ENCODE results near the gene TIE1. TPM values are rescaled to one million over a fixed set of nuclear protein-coding genes. Genes with fewer than 3 reads are reported as not detected.
A peak's percentile ranks its signal among the peaks of the same experiment; 100 is the strongest.

Gene TIE1
- total and polyA plus RNA-seq, 9 donors: 6.4 to 29.3 (median 11.5) TPM

DNA sequence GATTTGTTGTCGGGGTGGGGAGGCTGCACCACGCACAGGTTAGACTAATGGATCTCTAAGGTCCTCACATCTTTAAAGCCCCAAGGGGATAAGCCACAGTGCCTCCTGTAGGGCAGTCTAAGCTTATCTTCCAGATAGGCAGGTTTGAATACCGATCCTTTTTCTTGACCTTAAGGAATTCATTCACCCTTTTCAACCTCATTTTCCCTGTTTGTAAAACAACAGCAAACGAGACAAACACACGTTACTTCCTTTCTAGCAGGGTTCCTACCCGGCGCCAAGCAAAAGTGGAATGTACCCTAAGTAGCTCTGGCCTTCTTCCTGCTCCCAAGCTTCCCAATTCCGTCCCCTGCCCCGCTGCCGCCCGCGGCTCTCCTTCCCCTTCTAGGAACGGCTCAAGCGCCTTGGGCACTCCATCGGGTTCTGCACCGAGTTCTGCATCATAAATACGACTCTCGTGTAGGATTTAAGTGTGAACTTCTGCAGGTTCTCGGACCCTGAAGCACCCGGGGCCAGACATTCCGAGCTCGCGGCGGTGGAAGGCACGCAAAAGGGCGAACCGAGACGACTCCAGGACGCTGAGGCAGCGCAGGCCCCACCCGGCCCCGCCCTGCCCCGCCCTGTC lies 57.5 kb downstream of the TIE1 start:
- DNase-seq: no peak
- WGBS, 3 donors: 0 to 1% (median 1%) methylated on average over 26 to 33 of the region's 33 CpGs

DNA sequence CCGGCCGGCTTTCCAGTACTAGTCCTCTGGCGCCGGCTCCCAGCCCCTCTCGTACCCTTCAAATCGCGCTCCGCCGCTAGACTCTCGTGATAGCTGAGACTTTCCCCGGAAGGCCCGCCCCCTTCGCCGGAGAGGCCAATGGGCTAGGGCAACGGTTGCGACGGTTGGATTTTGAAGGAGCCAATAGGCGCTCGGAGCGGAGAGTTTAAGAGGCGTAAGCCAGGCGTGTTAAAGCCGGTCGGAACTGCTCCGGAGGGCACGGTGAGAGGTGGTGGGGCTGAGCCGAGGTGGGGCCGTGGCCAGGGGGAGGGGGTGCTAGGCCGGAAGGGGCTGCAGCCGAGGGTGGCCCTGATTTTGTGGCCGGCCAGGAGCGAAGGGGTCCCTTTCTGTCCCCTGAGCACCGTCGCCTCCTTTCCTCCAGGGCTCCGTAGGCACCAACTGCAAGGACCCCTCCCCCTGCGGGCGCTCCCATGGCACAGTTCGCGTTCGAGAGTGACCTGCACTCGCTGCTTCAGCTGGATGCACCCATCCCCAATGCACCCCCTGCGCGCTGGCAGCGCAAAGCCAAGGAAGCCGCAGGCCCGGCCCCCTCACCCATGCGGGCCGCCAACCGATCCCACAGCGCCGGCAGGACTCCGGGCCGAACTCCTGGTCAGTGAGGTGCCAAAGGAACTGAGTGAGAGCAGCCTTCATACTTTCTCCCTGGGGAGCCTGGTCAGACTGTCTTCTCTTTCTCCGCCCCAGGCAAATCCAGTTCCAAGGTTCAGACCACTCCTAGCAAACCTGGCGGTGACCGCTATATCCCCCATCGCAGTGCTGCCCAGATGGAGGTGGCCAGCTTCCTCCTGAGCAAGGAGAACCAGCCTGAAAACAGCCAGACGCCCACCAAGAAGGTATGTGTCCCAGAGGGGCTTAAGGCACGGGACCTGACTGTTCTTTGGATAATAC lies 58.2 kb downstream of the TIE1 start, which contains the start of gene CDC20:
CDC20 (plus strand) TSS at position 236 of the 948 bp plus-strand sequence; CDS start at position 471, 235 bp downstream.
- H3K27me3 ChIP-seq: no peaks in the 10 kb centered on the region
- TF ChIP-seq, protein P1, sequence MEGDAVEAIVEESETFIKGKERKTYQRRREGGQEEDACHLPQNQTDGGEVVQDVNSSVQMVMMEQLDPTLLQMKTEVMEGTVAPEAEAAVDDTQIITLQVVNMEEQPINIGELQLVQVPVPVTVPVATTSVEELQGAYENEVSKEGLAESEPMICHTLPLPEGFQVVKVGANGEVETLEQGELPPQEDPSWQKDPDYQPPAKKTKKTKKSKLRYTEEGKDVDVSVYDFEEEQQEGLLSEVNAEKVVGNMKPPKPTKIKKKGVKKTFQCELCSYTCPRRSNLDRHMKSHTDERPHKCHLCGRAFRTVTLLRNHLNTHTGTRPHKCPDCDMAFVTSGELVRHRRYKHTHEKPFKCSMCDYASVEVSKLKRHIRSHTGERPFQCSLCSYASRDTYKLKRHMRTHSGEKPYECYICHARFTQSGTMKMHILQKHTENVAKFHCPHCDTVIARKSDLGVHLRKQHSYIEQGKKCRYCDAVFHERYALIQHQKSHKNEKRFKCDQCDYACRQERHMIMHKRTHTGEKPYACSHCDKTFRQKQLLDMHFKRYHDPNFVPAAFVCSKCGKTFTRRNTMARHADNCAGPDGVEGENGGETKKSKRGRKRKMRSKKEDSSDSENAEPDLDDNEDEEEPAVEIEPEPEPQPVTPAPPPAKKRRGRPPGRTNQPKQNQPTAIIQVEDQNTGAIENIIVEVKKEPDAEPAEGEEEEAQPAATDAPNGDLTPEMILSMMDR (IDR thresholded peaks at IDR 0.05): no peak
- no peak for TF ChIP-seq EP300 (IDR thresholded peaks at IDR 0.05)
- no peak for TF ChIP-seq POLR2A (IDR thresholded peaks at IDR 0.05)
- no peaks in the 10 kb centered on the region for H3K9me3 ChIP-seq
- peaks cover 5% of the 10 kb centered on the region for H3K4me1 ChIP-seq (ENCODE audit: insufficient read depth)
- peak within 1 kb of the TSS in 1 of 2 donors; percentile 52 for H3K27ac ChIP-seq
- DNase-seq: peak; percentile 94 to 98 (median 97)
- intact Hi-C loops (cut with DNase I): no loop called here
- no peaks in the 10 kb centered on the region for H3K36me3 ChIP-seq
- H3K4me3 ChIP-seq: peak within 1 kb of the TSS; percentile 70
- WGBS, 3 donors: 2 to 4% (median 2%) methylated on average over 49 to 59 of the region's 59 CpGs

More for the DNA sequence above, 57.5 kb downstream of the TIE1 start:
- TF ChIP-seq, protein P1 (IDR thresholded peaks at IDR 0.05): no peak
- TF ChIP-seq EP300 (IDR thresholded peaks at IDR 0.05) (no peak), POLR2A (IDR thresholded peaks at IDR 0.05) (no peak)
- intact Hi-C loops (cut with DNase I): no loop called here
- peak overlapping the region; percentile 70 for H3K4me3 ChIP-seq
- H3K9me3 ChIP-seq: no peaks in the 10 kb centered on the region
- H3K4me1 ChIP-seq (ENCODE audit: insufficient read depth): peaks cover 5% of the 10 kb centered on the region
- no peaks in the 10 kb centered on the region for H3K27me3 ChIP-seq
- peak overlapping the region in 1 of 2 donors; percentile 52 for H3K27ac ChIP-seq
- H3K36me3 ChIP-seq: no peaks in the 10 kb centered on the region

DNA sequence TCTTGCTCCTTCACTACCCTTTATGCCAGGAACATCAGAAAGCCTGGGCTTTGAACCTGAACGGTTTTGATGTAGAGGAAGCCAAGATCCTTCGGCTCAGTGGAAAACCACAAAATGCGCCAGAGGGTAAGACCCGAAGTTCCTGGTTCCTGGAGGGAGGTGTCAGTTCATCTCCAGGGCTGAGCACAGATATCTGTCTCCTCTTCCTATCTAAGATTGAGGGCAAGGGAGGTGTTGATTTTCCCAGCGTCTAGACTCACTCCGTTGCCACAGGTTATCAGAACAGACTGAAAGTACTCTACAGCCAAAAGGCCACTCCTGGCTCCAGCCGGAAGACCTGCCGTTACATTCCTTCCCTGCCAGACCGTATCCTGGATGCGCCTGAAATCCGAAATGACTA lies 58.9 kb downstream of the TIE1 start:
- Histone ChIP-seq H3K27me3 (no peaks in the 10 kb centered on the region), H3K9me3 (no peaks in the 10 kb centered on the region), H3K4me1 (ENCODE audit: insufficient read depth) (peaks cover 5% of the 10 kb centered on the region), H3K4me3 (no peak overlapping the region), H3K36me3 (no peaks in the 10 kb centered on the region), H3K27ac (no peak overlapping the region)
- TF ChIP-seq, protein P1 (IDR thresholded peaks at IDR 0.05): no peak
- TF ChIP-seq POLR2A (IDR thresholded peaks at IDR 0.05): no peak
- no peak for TF ChIP-seq EP300 (IDR thresholded peaks at IDR 0.05)
- intact Hi-C loops (cut with DNase I): loop anchor here in 1 of 4 donors (10.0 kb wide), 1 partner anchor 125 kb away; no protein-coding TSS in a partner anchor
- DNase-seq: no peak
- 24 to 38% (median 27%) methylated on average over 11 of the region's 11 CpGs for WGBS, 3 donors

DNA sequence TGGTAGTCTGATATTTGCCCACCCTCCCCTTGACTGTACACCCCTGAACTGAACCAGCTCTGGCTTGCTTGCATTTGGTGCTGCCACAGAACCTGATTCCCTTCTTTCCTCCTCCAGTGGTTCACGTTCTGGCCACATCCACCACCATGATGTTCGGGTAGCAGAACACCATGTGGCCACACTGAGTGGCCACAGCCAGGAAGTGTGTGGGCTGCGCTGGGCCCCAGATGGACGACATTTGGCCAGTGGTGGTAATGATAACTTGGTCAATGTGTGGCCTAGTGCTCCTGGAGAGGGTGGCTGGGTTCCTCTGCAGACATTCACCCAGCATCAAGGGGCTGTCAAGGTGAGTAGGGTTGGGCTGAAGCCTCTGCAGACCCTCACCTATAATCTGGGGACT lies 59.8 kb downstream of the TIE1 start:
- Histone ChIP-seq H3K36me3 (no peaks in the 10 kb centered on the region), H3K27ac (no peak overlapping the region), H3K4me1 (ENCODE audit: insufficient read depth) (peaks cover 5% of the 10 kb centered on the region), H3K9me3 (no peaks in the 10 kb centered on the region), H3K27me3 (no peaks in the 10 kb centered on the region), H3K4me3 (no peak overlapping the region)
- no peak for DNase-seq
- 41 to 53% (median 45%) methylated on average over 4 of the region's 4 CpGs for WGBS, 3 donors
- TF ChIP-seq, protein P1 (IDR thresholded peaks at IDR 0.05): no peak
- TF ChIP-seq EP300 (IDR thresholded peaks at IDR 0.05) (no peak), POLR2A (IDR thresholded peaks at IDR 0.05) (no peak)
- intact Hi-C loops (cut with DNase I): loop anchor here in 1 of 4 donors (10.0 kb wide), 1 partner anchor 126 kb away; no protein-coding TSS in a partner anchor

All from ovary (tissue), 9 donors.